OCI-LY7 (cell line): ENCODE measurements around the gene TMEM37.
A peak's percentile ranks its signal among the peaks of the same experiment; 100 is the strongest.

Source experiments
- CTCF ChIP-seq: fragments of 200-600 bp; sonication (generic); conservative IDR thresholded peaks from 2 replicates; pipeline ENCODE4 v1.5.1; 2014; ENCODE audit warnings: mild to moderate bottlenecking, antibody characterized with exemption, low read length, moderate library complexity, mixed read lengths
- EZH2phosphoT487 ChIP-seq: fragments of 200-600 bp; sonication (generic); IDR thresholded peaks from 2 replicates; pipeline ENCODE4 v1.6.1; 2018; ENCODE audit warnings: low read depth, borderline replicate concordance, mild to moderate bottlenecking, mixed run types, antibody characterized with exemption, low read length, moderate library complexity, mixed read lengths

- TF ChIP-seq CTCF (peak; percentile 85), EZH2phosphoT487 (no peak)
Observed at GRCh38 chr2:119407430-119408220, 24.0 kb upstream of the TMEM37 start.
